ENCODE measurements around the gene INPP5D.
A peak's percentile ranks its signal among the peaks of the same experiment; 100 is the strongest.
"Not testable (repeated sequence)": the region's sequence is repeated elsewhere in the genome, so short reads cannot be mapped to it uniquely, and the experiment has no call there.

Gene INPP5D

GRCh38 chr2:233174137-233174536 lies 114.0 kb downstream of the INPP5D start:
- no peak for DNase-seq (ENCODE audit: low spot score)

- DNase-seq (ENCODE audit: low spot score), result no peak
These were observed 119.1 kb downstream of the INPP5D start for GRCh38 chr2:233178994-233179847.

- peak; percentile 23 for DNase-seq (ENCODE audit: low spot score)
These were observed 119.8 kb downstream of the INPP5D start for GRCh38 chr2:233179848-233180366.

GRCh38 chr2:233183869-233184418 lies 123.8 kb downstream of the INPP5D start:
- DNase-seq (ENCODE audit: low spot score), result no peak

- no peak for DNase-seq (ENCODE audit: low spot score)
These were observed 124.5 kb downstream of the INPP5D start for GRCh38 chr2:233184669-233185068.

- no peak for DNase-seq (ENCODE audit: low spot score)
These were observed 125.2 kb downstream of the INPP5D start for GRCh38 chr2:233185330-233185729.

- no peak for DNase-seq (ENCODE audit: low spot score)
These were observed 125.8 kb downstream of the INPP5D start for GRCh38 chr2:233185963-233186362.

GRCh38 chr2:233186851-233187250 lies 126.7 kb downstream of the INPP5D start:
- no peak for DNase-seq (ENCODE audit: low spot score)

- no peak for DNase-seq (ENCODE audit: low spot score)
These were observed 128.9 kb downstream of the INPP5D start for GRCh38 chr2:233189025-233189424.

- DNase-seq (ENCODE audit: low spot score), result not testable (repeated sequence)
These were observed 130.9 kb downstream of the INPP5D start for GRCh38 chr2:233191016-233191415.

- DNase-seq (ENCODE audit: low spot score), result no peak
These were observed 133.6 kb downstream of the INPP5D start for GRCh38 chr2:233193738-233194137.

- DNase-seq (ENCODE audit: low spot score), result no peak
These were observed 134.9 kb downstream of the INPP5D start for GRCh38 chr2:233195027-233195426.

GRCh38 chr2:233197022-233197421 lies 136.9 kb downstream of the INPP5D start:
- no peak for DNase-seq (ENCODE audit: low spot score)

GRCh38 chr2:233198026-233198425 lies 137.9 kb downstream of the INPP5D start:
- no peak for DNase-seq (ENCODE audit: low spot score)

- no peak for DNase-seq (ENCODE audit: low spot score)
These were observed 139.7 kb downstream of the INPP5D start for GRCh38 chr2:233199870-233200269.

GRCh38 chr2:233200790-233201189 lies 140.6 kb downstream of the INPP5D start:
- not testable (repeated sequence) for DNase-seq (ENCODE audit: low spot score)

GRCh38 chr2:233201258-233202013 lies 141.3 kb downstream of the INPP5D start:
- no peak for DNase-seq (ENCODE audit: low spot score)

- DNase-seq (ENCODE audit: low spot score), result peak; percentile 37
These were observed 142.4 kb downstream of the INPP5D start for GRCh38 chr2:233202531-233202944.

- no peak for DNase-seq (ENCODE audit: low spot score)
These were observed 142.9 kb downstream of the INPP5D start for GRCh38 chr2:233203060-233203459.

- no peak for DNase-seq (ENCODE audit: low spot score)
These were observed 144.3 kb downstream of the INPP5D start for GRCh38 chr2:233204286-233204936.

GRCh38 chr2:233208382-233209116 lies 148.4 kb downstream of the INPP5D start:
- DNase-seq (ENCODE audit: low spot score), result no peak

Measured in germinal center (tissue), 1 donor.